ENCODE data around the gene GRID2IP. TPM values are rescaled to one million over a fixed set of nuclear protein-coding genes. Genes with fewer than 3 reads are reported as not detected.

GRID2IP gene
- total RNA-seq, 2 donors from 2014 or later, result 0.37 to 0.45 TPM

DNA sequence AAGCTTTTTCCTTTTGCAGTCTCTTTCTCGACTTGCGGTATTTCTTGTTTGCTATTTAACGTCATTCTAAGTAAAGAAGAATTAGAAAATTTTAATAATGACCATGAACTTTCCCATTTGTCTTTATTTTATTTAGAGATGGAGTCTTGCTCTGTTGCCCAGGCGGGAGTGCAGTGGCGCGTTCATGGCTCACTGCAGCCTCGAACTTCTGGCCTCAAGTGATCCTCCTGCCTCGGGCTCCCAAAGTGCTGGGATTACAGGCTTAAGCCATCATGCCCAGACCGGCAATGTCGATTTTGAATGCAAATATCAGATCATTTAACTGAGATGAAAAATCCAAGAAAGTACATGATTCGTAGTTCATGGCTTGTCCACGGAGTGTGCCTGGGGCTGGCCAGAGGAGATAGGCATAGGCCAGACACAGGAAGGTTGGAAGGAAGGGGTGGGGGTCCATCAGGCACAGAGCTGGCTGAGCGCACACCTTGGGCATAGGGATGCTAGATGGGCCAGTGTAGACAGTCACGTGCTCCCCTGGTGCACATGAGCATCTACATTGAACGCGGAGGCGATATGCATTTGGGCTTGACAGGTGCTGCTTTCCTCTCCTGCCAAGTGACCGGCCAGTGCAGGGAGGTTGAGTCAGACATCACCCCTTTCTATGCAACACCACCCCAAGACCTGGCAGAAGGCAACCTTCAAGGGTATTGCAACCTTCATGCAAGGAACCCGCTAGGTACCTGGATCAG lies 64.7 kb downstream of the GRID2IP start:
- Histone ChIP-seq H3K36me3 (no peaks in the 10 kb centered on the region), H3K4me1 (peaks cover 6% of the 10 kb centered on the region), H3K27ac (no peak overlapping the region), H3K4me3 (no peak overlapping the region), H3K27me3 (no peaks in the 10 kb centered on the region), H3K9me3 (no peaks in the 10 kb centered on the region), H3K9ac (ENCODE audit: low read depth in 2 of 2, low read length in 2 of 2) (no peak overlapping the region)
- intact Hi-C loops (cut with DNase I), result no loop called here
- DNase-seq, result no peak
- no peak for TF ChIP-seq CTCF (IDR thresholded peaks at IDR 0.05)

DNA sequence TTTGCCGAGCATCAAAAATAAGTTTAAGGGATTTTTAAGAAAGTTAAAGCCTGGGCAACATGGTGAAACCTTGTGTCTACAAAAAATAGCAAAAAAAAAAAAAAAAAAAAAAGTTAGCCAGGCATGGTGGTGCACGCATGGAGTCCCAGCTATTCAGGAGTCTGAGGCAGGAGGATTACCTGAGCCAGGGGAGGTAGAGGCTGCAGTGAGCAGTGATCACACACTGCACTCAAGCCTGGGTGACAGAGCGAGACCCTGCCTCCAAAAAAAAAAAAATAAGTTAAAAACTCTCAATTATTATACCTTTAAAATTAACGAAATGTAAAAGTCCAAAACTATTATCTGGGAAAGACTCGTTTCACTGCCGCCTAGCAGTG lies 68.5 kb downstream of the GRID2IP start:
- Histone ChIP-seq H3K27me3 (no peaks in the 10 kb centered on the region), H3K27ac (peak overlapping the region; percentile 94), H3K9me3 (no peaks in the 10 kb centered on the region), H3K9ac (ENCODE audit: low read depth in 2 of 2, low read length in 2 of 2) (peak overlapping the region; percentile 95 to 96), H3K4me1 (peaks cover 21% of the 10 kb centered on the region), H3K4me3 (peak overlapping the region; percentile 98), H3K36me3 (no peaks in the 10 kb centered on the region)
- DNase-seq, result no peak
- no peak for TF ChIP-seq CTCF (IDR thresholded peaks at IDR 0.05)
- intact Hi-C loops (cut with DNase I), result no loop called here

DNA sequence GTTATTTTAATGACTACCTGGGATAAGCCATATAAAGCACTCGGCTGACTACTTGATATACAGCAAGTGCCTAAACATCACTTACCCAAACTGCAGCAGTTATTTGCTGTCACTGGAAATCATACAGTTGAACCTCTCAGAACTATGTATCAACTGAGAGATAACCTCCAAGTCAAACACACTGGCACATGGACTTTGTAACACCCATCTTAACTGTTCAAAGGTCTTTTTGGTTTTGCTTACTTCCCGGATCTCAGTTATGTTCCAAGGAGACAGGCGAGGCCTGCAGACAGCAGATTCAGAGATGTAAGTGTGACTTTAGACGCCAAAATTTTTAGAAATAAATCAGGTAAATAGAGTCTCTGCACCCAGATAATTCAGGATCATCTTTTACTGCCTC lies 69.0 kb downstream of the GRID2IP start:
- DNase-seq, result peak; percentile 59
- H3K9ac ChIP-seq (ENCODE audit: low read depth in 2 of 2, low read length in 2 of 2), result peak overlapping the region in 1 of 2 donors; percentile 95

GRCh38 chr7:6481445-6481844 lies 69.8 kb downstream of the GRID2IP start:
- Histone ChIP-seq H3K4me3 (no peak overlapping the region), H3K36me3 (no peaks in the 10 kb centered on the region), H3K4me1 (peaks cover 21% of the 10 kb centered on the region), H3K9me3 (no peaks in the 10 kb centered on the region), H3K27me3 (no peaks in the 10 kb centered on the region), H3K9ac (ENCODE audit: low read depth in 2 of 2, low read length in 2 of 2) (no peak overlapping the region), H3K27ac (no peak overlapping the region)
- DNase-seq, result no peak
- no peak for TF ChIP-seq CTCF (IDR thresholded peaks at IDR 0.05)
- intact Hi-C loops (cut with DNase I), result no loop called here

More for the DNA sequence above, 69.0 kb downstream of the GRID2IP start:
- no peaks in the 10 kb centered on the region for H3K27me3 ChIP-seq
- peak overlapping the region; percentile 94 for H3K27ac ChIP-seq
- H3K4me3 ChIP-seq, result peak overlapping the region; percentile 98
- H3K4me1 ChIP-seq, result peaks cover 21% of the 10 kb centered on the region
- H3K36me3 ChIP-seq, result no peaks in the 10 kb centered on the region
- TF ChIP-seq CTCF (IDR thresholded peaks at IDR 0.05), result no peak
- no peaks in the 10 kb centered on the region for H3K9me3 ChIP-seq
- intact Hi-C loops (cut with DNase I), result no loop called here

GRCh38 chr7:6480323-6480660 lies 71.0 kb downstream of the GRID2IP start:
- no peak overlapping the region for H3K9ac ChIP-seq (ENCODE audit: low read depth in 2 of 2, low read length in 2 of 2)
- H3K4me3 ChIP-seq, result no peak overlapping the region
- H3K27ac ChIP-seq, result no peak overlapping the region
- peaks cover 21% of the 10 kb centered on the region for H3K4me1 ChIP-seq
- H3K27me3 ChIP-seq, result no peaks in the 10 kb centered on the region
- TF ChIP-seq CTCF (IDR thresholded peaks at IDR 0.05), result no peak
- DNase-seq, result no peak
- no peaks in the 10 kb centered on the region for H3K9me3 ChIP-seq
- no peaks in the 10 kb centered on the region for H3K36me3 ChIP-seq
- intact Hi-C loops (cut with DNase I), result no loop called here
